RCC 7860 (cell line): ENCODE results near the gene MFSD11.
"Not testable (repeated sequence)": the region's sequence is repeated elsewhere in the genome, so short reads cannot be mapped to it uniquely, and the experiment has no call there.

Source experiments
- DNase-seq: peaks from one replicate; pipeline ENCODE4 v3.0.0-alpha.2; 2015; ENCODE audit warnings: low spot score
- FAIRE-seq: peaks from 2 replicates; lab custom pipeline; 2012; peaks lifted over from hg19 to GRCh38; lab: Jason Lieb, UNC

MFSD11 gene

DNA sequence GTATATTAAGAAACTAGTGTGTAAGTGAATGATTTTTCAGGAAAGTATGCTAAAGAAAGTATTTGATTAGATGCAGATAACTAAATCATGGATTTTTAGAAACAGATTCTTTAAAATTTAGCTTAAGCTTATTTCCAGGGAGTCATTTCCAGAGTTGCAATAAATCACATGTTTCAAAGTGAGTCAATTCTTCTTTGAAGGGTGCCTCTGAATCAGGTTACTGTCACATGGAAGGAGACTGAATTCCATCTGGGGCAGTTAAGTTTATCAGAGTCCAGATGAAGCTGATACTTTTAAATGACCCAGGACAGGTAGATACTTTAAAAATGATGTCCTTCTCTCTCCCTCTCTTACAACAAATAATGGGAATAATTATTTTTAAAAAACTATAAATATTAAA is 5.0 kb downstream of the MFSD11 start:
- FAIRE-seq = no peak

GRCh38 chr17:76744747-76745146 is 6.8 kb downstream of the MFSD11 start:
- DNase-seq (no peak), FAIRE-seq (no peak)

More for the DNA sequence above, 5.0 kb downstream of the MFSD11 start:
- no peak for DNase-seq

GRCh38 chr17:76745785-76746184 is 7.9 kb downstream of the MFSD11 start:
- FAIRE-seq, DNase-seq: not testable (repeated sequence)

DNA sequence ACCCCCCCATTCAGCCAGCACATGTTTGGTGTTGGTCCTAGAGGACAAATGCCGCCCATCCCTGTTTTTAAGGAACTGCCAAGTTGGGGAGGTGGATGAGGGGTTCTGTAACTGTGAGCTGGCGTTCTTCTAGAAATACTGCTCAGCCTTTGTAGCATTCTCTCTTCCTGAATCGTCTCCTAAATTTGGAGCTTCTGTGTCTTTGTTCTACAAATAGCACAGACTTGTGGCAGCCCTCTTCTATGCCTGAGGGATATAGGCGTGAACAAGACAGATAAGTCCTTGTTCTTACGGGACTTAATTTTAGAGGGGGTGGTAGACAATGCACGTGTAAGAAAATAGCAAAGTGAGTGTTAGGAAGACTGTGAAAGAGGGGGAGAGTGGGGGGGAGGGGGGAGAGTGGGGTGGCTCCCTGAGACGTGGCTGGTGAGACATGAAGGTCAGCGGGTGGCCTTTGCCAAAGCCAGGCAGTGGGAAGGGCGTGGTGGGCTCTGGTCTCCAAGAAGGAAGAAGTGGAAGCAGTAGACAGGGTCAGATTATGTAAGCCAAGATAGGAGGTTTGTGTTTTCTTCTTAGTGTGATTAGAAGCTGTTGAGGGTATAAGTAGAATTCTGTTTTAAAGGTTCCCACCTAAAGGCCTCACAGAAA is 9.9 kb downstream of the MFSD11 start:
- FAIRE-seq = no peak
- DNase-seq = no peak

- FAIRE-seq = no peak
- no peak for DNase-seq
Measured at GRCh38 chr17:76748657-76749056, 10.7 kb downstream of the MFSD11 start.

- FAIRE-seq (no peak), DNase-seq (no peak)
Measured at GRCh38 chr17:76751416-76751993, 13.6 kb downstream of the MFSD11 start.

- FAIRE-seq (no peak), DNase-seq (no peak)
Measured at GRCh38 chr17:76752006-76752405, 14.1 kb downstream of the MFSD11 start.

GRCh38 chr17:76753061-76753961 is 15.4 kb downstream of the MFSD11 start:
- FAIRE-seq (no peak), DNase-seq (no peak)

DNA sequence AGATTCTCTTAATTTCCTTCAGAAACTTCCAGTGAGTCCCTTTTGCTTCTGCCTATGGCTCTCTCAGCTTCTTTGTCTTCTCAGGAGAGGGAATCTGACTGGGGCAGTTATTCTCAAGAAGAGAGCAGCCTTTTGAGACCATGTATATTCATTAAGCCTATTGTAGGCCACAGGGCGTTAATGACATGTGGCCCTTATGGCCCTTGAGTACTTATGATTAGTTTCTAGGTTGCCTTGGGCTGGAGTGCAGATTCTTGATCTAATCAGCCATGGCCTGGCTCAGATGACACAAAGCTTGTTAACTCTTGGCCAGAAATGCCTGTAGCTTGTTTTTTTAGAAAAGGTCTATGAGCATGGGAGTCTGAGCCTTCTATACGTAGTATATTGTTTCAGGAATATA is 17.4 kb downstream of the MFSD11 start:
- FAIRE-seq (no peak), DNase-seq (no peak)

GRCh38 chr17:76757256-76757655 is 19.3 kb downstream of the MFSD11 start:
- FAIRE-seq = no peak
- DNase-seq = no peak

DNA sequence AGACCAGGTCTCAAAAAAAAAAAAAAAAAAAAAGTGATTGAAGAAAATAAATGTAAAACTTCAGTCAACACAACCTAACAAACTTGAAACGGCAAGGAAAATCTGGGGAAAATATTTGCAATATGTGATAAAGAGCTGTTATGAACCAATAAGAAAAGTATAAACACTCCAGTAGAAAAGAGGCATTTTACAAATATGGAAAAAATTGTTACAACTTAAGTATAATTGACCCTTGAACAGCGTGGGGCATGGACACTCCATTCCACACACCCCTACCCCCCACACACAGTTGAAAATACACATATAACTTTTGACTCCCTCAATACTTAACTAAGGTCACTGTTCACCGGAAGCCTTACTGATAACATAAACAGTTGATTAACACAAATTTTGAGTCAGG is 20.7 kb downstream of the MFSD11 start:
- FAIRE-seq = no peak
- DNase-seq = no peak

DNA sequence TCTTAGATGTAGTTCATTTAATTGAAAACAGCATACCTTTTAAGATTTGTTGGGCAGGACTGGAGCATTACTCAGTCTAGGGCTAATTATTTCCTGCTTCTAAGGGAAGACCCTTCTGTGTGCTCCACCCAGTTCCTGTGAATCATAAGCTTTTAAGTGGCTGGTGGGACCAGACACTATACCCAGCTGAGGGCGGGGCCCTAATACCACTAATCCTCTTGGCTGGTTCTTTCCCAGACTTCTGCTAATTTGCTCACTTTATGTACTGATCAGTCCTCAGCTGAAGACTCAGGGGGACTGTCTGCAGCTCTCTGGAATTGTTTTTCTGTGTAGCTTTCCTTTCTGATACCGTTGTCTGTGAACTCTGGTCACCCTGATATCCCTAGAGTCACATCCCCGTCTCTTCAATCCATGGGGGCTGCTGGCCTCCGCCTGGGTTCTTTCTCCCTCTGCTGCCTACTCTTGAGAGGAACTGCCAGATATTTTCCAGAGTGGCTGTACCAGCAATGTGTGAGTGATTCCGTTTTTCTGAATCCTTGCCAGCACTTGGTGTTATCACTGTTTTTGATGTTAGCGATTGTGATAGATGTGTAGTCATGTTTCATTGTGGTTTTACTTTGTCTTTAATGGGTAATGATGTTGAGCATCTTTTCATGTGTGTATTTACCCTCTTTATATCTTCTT is 35.1 kb downstream of the MFSD11 start:
- FAIRE-seq (peak; percentile 86), DNase-seq (peak; percentile 71)

- DNase-seq (no peak), FAIRE-seq (no peak)
Measured at GRCh38 chr17:76775021-76775600, 37.2 kb downstream of the MFSD11 start.

DNA sequence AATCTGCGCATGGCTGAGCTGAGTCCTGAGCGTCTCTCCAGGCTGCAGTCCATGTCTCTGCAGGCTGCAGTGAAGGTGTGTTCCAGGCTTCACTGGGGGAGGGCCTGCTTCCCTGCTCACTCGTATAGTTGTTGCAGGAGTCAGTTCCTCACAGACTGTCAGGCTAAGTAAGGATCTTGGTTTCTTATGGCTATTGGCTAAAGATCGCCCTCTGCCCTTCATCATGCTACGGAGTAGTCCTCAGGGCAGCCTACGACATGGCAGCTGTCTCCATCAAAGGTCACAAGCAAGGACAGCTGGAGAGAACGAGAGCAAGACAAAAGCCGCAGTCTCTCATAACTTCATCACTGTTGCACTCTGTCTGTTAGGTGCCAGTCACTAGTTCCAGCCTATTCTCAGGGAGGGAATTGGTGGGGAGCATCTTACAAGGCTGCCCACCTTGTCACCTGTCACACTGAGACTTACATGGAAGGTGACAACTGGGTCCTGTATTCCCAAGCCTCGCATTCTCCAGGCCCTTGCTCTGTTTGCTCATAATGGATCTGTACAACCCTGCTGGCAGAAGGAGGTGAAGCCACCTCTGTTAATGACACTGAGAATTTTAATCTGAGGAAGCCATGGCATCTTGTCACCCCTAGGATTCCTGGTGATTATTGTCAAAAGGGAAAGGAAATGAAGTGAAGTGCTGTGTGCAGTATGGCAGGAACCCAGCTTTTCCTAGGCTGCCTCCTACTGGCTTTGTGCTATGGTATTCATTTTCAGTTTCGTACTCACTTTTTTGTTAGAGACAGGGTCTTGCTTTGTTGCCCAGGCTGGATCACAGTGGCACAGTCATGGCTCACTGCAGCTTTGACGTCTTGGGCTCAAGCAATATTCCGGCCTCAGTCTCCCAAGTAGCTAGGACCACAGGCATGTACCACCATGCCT is 43.4 kb downstream of the MFSD11 start:
- FAIRE-seq (no peak), DNase-seq (no peak)

DNA sequence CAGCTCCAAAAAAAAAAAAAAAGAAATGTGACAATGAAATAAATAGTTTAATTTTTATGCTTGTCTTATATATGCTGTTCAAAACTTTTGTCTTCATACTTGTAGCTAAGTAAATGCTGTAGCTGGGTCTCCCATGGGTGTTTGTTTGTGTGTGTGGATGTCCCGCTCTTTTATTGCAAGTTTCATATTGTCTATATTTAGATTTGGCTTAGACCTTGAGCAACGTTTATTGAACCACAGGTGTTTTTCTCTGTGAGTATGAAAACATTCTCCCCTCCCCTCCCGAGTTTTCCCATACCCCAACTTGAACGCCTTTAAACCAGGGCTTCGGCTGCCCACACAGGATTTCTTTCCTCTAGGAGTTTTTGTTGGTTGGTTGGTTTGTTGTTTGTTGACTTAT is 45.2 kb downstream of the MFSD11 start:
- FAIRE-seq = no peak
- no peak for DNase-seq

DNA sequence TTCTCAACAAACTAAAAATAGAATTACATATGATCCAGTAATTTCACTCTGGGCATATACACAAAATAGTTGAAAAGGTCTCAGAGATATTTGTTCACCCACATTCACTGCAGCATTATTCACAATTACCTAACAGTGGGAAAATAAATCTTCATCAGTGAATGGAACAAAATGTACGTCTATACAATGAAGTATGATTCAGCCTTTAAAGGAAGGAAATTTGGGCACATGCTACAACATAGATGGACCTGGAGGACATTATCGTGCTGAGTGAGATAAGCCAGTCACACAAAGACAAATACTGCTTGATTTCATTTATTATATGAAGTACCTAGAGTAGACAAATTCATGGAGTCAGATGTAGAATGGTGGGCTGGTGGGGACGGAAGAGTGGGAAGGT is 47.0 kb downstream of the MFSD11 start:
- DNase-seq = no peak
- FAIRE-seq = no peak

- not testable (repeated sequence) for DNase-seq, FAIRE-seq
Measured at GRCh38 chr17:76787866-76788265, 49.9 kb downstream of the MFSD11 start.

GRCh38 chr17:76789235-76789788 is 51.4 kb downstream of the MFSD11 start:
- FAIRE-seq (no peak), DNase-seq (no peak)
